ENCODE results near the gene DRICH1. TPM values are rescaled to one million over a fixed set of nuclear protein-coding genes. Genes with fewer than 3 reads are reported as not detected.
"Not testable (repeated sequence)": the region's sequence is repeated elsewhere in the genome, so short reads cannot be mapped to it uniquely, and the experiment has no call there.

Gene DRICH1
- total and polyA plus RNA-seq, 2 experiments from 2014 or later, result not detected

DNA sequence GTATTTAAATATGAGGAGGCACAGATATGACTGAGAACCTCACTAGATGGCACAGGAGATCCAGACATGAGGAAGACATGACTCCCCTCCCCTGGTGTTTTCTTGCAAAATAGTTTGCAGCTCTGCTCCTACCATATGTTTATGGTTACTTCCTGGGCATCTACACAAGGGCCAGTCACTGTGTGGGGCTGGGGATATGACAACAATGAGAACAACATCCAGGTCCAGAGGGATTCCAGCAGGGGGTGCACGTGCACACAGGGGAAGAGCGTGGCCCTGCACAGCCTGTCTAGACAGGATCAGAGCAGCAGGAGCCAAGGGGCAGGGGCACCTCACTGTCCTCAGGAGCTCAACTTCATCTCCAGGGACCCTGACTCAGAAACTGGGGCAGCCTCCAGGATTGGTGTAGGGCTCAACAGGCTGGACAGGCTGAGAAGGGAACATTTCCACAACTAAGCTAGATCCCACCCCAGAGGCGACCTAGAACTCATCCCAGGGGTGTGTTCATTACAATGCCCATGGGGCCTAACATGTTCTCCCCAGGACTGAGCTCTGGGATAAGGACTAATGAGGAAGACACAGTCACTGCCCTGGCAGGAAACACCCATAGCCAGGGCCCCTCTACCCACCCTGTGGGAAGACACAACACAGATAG, 4.6 kb downstream of the DRICH1 start:
- H2AFZ ChIP-seq; H3K9me2 ChIP-seq (replicated peaks; ENCODE audit: insufficient read depth); H3K36me3 ChIP-seq (replicated peaks; ENCODE audit: insufficient read depth, low read depth); H3K27ac ChIP-seq; H3K4me1 ChIP-seq (ENCODE audit: insufficient read depth); H3K4me2 ChIP-seq; H3K27me3 ChIP-seq; H3K4me3 ChIP-seq; H4K20me1 ChIP-seq (ENCODE audit: insufficient read depth, poor library complexity, severe bottlenecking); DNase-seq (ENCODE audit: low spot score); H3K9me3 ChIP-seq (ENCODE audit: low read depth); H3K79me2 ChIP-seq: not testable (repeated sequence)
- TF ChIP-seq, protein P1, sequence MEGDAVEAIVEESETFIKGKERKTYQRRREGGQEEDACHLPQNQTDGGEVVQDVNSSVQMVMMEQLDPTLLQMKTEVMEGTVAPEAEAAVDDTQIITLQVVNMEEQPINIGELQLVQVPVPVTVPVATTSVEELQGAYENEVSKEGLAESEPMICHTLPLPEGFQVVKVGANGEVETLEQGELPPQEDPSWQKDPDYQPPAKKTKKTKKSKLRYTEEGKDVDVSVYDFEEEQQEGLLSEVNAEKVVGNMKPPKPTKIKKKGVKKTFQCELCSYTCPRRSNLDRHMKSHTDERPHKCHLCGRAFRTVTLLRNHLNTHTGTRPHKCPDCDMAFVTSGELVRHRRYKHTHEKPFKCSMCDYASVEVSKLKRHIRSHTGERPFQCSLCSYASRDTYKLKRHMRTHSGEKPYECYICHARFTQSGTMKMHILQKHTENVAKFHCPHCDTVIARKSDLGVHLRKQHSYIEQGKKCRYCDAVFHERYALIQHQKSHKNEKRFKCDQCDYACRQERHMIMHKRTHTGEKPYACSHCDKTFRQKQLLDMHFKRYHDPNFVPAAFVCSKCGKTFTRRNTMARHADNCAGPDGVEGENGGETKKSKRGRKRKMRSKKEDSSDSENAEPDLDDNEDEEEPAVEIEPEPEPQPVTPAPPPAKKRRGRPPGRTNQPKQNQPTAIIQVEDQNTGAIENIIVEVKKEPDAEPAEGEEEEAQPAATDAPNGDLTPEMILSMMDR (IDR thresholded peaks at IDR 0.05; ENCODE audit: poor library complexity), result peak; percentile 23
- 64% methylated on average over 3 of the region's 3 CpGs for WGBS (ENCODE audit: low lambda C conversion rate, missing lambda C conversion rate)

DNA sequence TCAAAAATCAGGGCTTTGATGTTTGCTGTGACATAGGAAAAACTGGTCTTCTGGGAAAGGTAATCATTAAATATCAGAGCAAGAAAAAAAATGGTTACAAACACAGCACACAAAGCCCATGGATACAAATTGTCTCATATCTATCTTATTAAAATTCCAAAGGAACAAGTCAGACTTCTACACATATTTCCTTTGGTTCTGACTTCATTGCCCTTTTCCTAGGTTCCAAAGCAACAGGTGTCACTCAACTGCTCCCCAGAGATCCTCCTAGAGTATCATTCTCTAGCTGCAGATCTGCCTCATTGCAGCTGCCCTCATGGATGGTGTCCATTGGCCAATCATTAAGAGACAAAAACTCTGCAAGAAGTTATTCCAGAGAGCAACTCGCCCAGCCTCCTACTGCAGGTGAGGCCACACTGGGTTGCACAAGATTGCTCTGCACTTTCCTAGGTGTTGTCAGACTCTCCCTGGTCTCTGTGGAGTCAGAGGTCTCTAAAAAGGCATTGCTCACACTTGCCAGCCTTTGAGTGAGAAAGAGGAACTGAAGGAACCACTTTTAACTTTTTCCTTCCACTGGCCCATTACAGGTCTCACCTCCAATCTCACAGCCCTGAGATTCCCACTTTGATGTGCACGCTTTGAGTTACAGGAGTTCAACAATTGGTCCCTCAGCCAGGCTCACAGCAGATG, 5.7 kb downstream of the DRICH1 start:
- Histone ChIP-seq H3K4me1 (ENCODE audit: insufficient read depth) (peaks cover 6% of the 10 kb centered on the region), H3K9me3 (ENCODE audit: low read depth) (no peaks in the 10 kb centered on the region), H4K20me1 (ENCODE audit: insufficient read depth, poor library complexity, severe bottlenecking) (no peaks in the 10 kb centered on the region), H3K79me2 (no peaks in the 10 kb centered on the region), H3K36me3 (replicated peaks; ENCODE audit: insufficient read depth, low read depth) (no peaks in the 10 kb centered on the region), H3K27ac (peak overlapping the region; percentile 73), H3K4me2 (no peak overlapping the region), H2AFZ (no peak overlapping the region), H3K4me3 (no peak overlapping the region), H3K27me3 (no peaks in the 10 kb centered on the region), H3K9me2 (replicated peaks; ENCODE audit: insufficient read depth) (no peaks in the 10 kb centered on the region)
- 81% methylated on average over 2 of the region's 2 CpGs for WGBS (ENCODE audit: low lambda C conversion rate, missing lambda C conversion rate)
- no peak for DNase-seq (ENCODE audit: low spot score)
- TF ChIP-seq, protein P1 (IDR thresholded peaks at IDR 0.05; ENCODE audit: poor library complexity), result no peak
- TF ChIP-seq EZH2 (IDR thresholded peaks at IDR 0.05; ENCODE audit: borderline replicate concordance), result no peak
- TF ChIP-seq EZH2phosphoT487 (IDR thresholded peaks at IDR 0.05; ENCODE audit: low read depth, severe bottlenecking, unreplicated experiment), result no peak

DNA sequence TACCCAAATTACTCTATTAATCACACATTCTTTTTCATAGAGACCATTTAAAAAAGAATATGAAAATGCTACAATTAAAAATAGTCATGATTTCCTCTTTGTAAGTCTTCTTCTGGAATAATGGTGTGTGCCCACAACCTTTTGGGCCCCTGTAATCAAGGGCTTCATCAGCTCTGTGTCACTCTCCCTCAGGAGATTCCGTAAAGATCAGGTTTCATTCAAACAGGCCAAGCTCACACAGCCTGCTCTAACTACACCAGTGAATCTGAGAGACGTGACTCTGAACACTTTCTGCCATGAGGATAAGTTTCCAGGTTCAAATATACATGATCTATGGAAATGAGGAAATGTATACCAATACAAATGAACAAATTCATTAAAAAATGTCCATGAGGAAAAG, 9.5 kb downstream of the DRICH1 start:
- no peak overlapping the region for H3K27ac ChIP-seq
- no peak for TF ChIP-seq EZH2 (IDR thresholded peaks at IDR 0.05; ENCODE audit: borderline replicate concordance)
- no peak for TF ChIP-seq EZH2phosphoT487 (IDR thresholded peaks at IDR 0.05; ENCODE audit: low read depth, severe bottlenecking, unreplicated experiment)
- TF ChIP-seq, protein P1 (IDR thresholded peaks at IDR 0.05; ENCODE audit: poor library complexity), result no peak
- H3K79me2 ChIP-seq, result no peaks in the 10 kb centered on the region
- H4K20me1 ChIP-seq (ENCODE audit: insufficient read depth, poor library complexity, severe bottlenecking), result no peaks in the 10 kb centered on the region
- DNase-seq (ENCODE audit: low spot score), result no peak
- H3K4me2 ChIP-seq, result no peak overlapping the region
- no peaks in the 10 kb centered on the region for H3K36me3 ChIP-seq (replicated peaks; ENCODE audit: insufficient read depth, low read depth)
- no peak overlapping the region for H2AFZ ChIP-seq
- H3K9me3 ChIP-seq (ENCODE audit: low read depth), result no peaks in the 10 kb centered on the region
- 31% methylated on average over 2 of the region's 2 CpGs for WGBS (ENCODE audit: low lambda C conversion rate, missing lambda C conversion rate)
- no peaks in the 10 kb centered on the region for H3K9me2 ChIP-seq (replicated peaks; ENCODE audit: insufficient read depth)
- no peak overlapping the region for H3K4me3 ChIP-seq
- no peaks in the 10 kb centered on the region for H3K27me3 ChIP-seq
- H3K4me1 ChIP-seq (ENCODE audit: insufficient read depth), result peaks cover 6% of the 10 kb centered on the region

DNA sequence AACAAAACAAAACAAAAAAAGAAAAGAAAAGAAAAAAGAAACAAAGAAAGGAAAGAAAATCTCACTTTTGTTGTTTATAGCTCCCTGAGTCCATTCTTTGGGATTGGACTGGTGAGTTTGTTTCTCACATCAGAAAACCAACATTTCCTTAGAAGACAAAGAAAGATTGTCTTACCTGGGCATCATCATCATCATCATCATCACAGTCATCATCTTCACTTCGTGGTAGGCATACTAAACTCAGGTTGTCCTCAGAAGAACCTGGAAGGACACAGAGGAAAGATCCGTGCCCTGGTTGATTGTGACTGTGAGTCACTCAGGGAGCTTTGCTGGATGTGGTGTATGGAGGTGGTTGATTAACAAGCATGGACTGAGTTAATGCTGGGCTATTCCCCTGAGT, 10.2 kb downstream of the DRICH1 start:
- WGBS (ENCODE audit: low lambda C conversion rate, missing lambda C conversion rate), result 75% methylated on average over 2 of the region's 2 CpGs
- H3K27ac ChIP-seq, result peak overlapping the region; percentile 83
- H3K4me1 ChIP-seq (ENCODE audit: insufficient read depth), result not testable (repeated sequence)

More for the DNA sequence above, 10.2 kb downstream of the DRICH1 start:
- not testable (repeated sequence) for H3K9me3 ChIP-seq (ENCODE audit: low read depth); H3K4me3 ChIP-seq; H2AFZ ChIP-seq; H3K27me3 ChIP-seq; H3K79me2 ChIP-seq; H3K9me2 ChIP-seq (replicated peaks; ENCODE audit: insufficient read depth); H3K4me2 ChIP-seq; DNase-seq (ENCODE audit: low spot score); H4K20me1 ChIP-seq (ENCODE audit: insufficient read depth, poor library complexity, severe bottlenecking); H3K36me3 ChIP-seq (replicated peaks; ENCODE audit: insufficient read depth, low read depth)
